HEK293 (cell line): ENCODE measurements around the gene CHRNE.

Experiments
- CTCF ChIA-PET: fragments of 350-600 bp; formaldehyde crosslinking; extraction: SDS; loops from one replicate; lab custom pipeline; 2021; ENCODE audit warnings: antibody characterized with exemption; lab: Yijun Ruan, JAX
- POLR2A ChIA-PET: fragments of 300-600 bp; formaldehyde crosslinking; extraction: SDS; loops from one replicate; lab custom pipeline; 2020; ENCODE audit warnings: antibody characterized with exemption, inconsistent platforms; lab: Yijun Ruan, JAX
- H3K27ac ChIP-seq: fragments of 200-500 bp; sonication (Bioruptor generic); 2 replicates; pipeline ENCODE4 v1.5.1; 2014; ENCODE audit warnings: low read depth, low read length, control low read depth, inconsistent platforms; ENCODE audit errors: extremely low read depth
- H3K36me3 ChIP-seq, 2 experiments: fragments of 200-500 bp in 1 of 2; sonication (Bioruptor generic) in 1 of 2; 1 replicate in 1 of 2; 2 replicates in 1 of 2; pipeline ENCODE4 v1.5.1; 2014 to 2017; ENCODE audit warnings: inconsistent platforms in 2 of 2, low read length in 2 of 2; ENCODE audit not compliant: control insufficient read depth in 2 of 2, insufficient read depth in 1 of 2
- H3K4me1 ChIP-seq: fragments of 200-500 bp; sonication (Bioruptor generic); 2 replicates; pipeline ENCODE4 v1.5.1; 2014; ENCODE audit warnings: mild to moderate bottlenecking, low read length, inconsistent platforms; ENCODE audit not compliant: control insufficient read depth, insufficient read depth
- H3K4me3 ChIP-seq: 2 replicates; pipeline ENCODE4 v1.5.1; 2011; ENCODE audit warnings: low read depth, mild to moderate bottlenecking, control low read depth, low read length, moderate library complexity
- H3K9me3 ChIP-seq: fragments of 200-500 bp; sonication (Bioruptor generic); 2 replicates; pipeline ENCODE4 v1.5.1; 2014; ENCODE audit warnings: low read depth, low read length, inconsistent platforms; ENCODE audit not compliant: control insufficient read depth, insufficient read depth
- EGR2 ChIP-seq: fragments of 450-650 bp; formaldehyde crosslinking; IDR thresholded peaks from 2 replicates; pipeline ENCODE4 v1.5.1; 2016; ENCODE audit warnings: low read depth, missing biosample characterization, missing genetic modification characterization
- GLI4 ChIP-seq: fragments of 450-650 bp; formaldehyde crosslinking; IDR thresholded peaks from 2 replicates; pipeline ENCODE4 v1.5.1; 2016; ENCODE audit warnings: missing biosample characterization, missing genetic modification characterization
- MEIS1 ChIP-seq: sonication (generic); formaldehyde crosslinking; IDR thresholded peaks from 2 replicates; pipeline ENCODE4 v1.8.1; 2022; ENCODE audit warnings: missing genetic modification reagents, mild to moderate bottlenecking, borderline replicate concordance
- PRDM4 ChIP-seq: fragments of 450-650 bp; formaldehyde crosslinking; IDR thresholded peaks from 2 replicates; pipeline ENCODE4 v1.5.1; 2017; ENCODE audit warnings: missing biosample characterization, missing genetic modification characterization
- PRDM6 ChIP-seq: fragments of 450-650 bp; formaldehyde crosslinking; IDR thresholded peaks from 2 replicates; pipeline ENCODE4 v1.5.1; 2017; ENCODE audit warnings: missing biosample characterization, missing genetic modification characterization
- ZBTB17 ChIP-seq: fragments of 450-650 bp; formaldehyde crosslinking; IDR thresholded peaks from 2 replicates; pipeline ENCODE4 v1.5.1; 2016; ENCODE audit warnings: missing biosample characterization, missing genetic modification characterization
- ZBTB49 ChIP-seq: fragments of 450-650 bp; formaldehyde crosslinking; IDR thresholded peaks from 2 replicates; pipeline ENCODE4 v1.5.1; 2016; ENCODE audit warnings: missing biosample characterization, missing genetic modification characterization, low read depth
- ZBTB6 ChIP-seq: fragments of 450-650 bp; formaldehyde crosslinking; IDR thresholded peaks from 2 replicates; pipeline ENCODE4 v1.5.1; 2017; ENCODE audit warnings: missing biosample characterization, missing genetic modification characterization
- ZBTB7A ChIP-seq: fragments of 450-650 bp; formaldehyde crosslinking; IDR thresholded peaks from 2 replicates; pipeline ENCODE4 v1.5.1; 2016; ENCODE audit warnings: low read depth, missing biosample characterization, missing genetic modification characterization
- ZFP41 ChIP-seq: fragments of 450-650 bp; formaldehyde crosslinking; IDR thresholded peaks from 2 replicates; pipeline ENCODE4 v1.5.1; 2016; ENCODE audit warnings: missing biosample characterization, missing genetic modification characterization, borderline replicate concordance
- ZFP69B ChIP-seq: fragments of 450-650 bp; formaldehyde crosslinking; IDR thresholded peaks from 2 replicates; pipeline ENCODE4 v1.5.1; 2016; ENCODE audit warnings: missing biosample characterization, missing genetic modification characterization
- ZIC2 ChIP-seq: fragments of 450-650 bp; formaldehyde crosslinking; IDR thresholded peaks from 2 replicates; pipeline ENCODE4 v1.5.1; 2016; ENCODE audit warnings: missing biosample characterization, missing genetic modification characterization
- ZNF10 ChIP-seq: fragments of 450-650 bp; formaldehyde crosslinking; IDR thresholded peaks from 2 replicates; pipeline ENCODE4 v1.5.1; 2017; ENCODE audit warnings: missing biosample characterization, missing genetic modification characterization
- ZNF112 ChIP-seq: fragments of 450-650 bp; formaldehyde crosslinking; IDR thresholded peaks from 2 replicates; pipeline ENCODE4 v1.5.0; 2017; ENCODE audit warnings: missing biosample characterization, missing genetic modification characterization
- ZNF114 ChIP-seq: fragments of 450-650 bp; formaldehyde crosslinking; IDR thresholded peaks from 2 replicates; pipeline ENCODE4 v1.5.0; 2017; ENCODE audit warnings: missing biosample characterization, missing genetic modification characterization
- ZNF140 ChIP-seq: fragments of 450-650 bp; formaldehyde crosslinking; IDR thresholded peaks from 2 replicates; pipeline ENCODE4 v1.5.1; 2016; ENCODE audit warnings: missing biosample characterization, missing genetic modification characterization
- ZNF175 ChIP-seq: fragments of 450-650 bp; formaldehyde crosslinking; IDR thresholded peaks from 2 replicates; pipeline ENCODE4 v1.5.1; 2016; ENCODE audit warnings: missing biosample characterization, missing genetic modification characterization
- ZNF19 ChIP-seq: fragments of 450-650 bp; formaldehyde crosslinking; IDR thresholded peaks from 2 replicates; pipeline ENCODE4; 2016; ENCODE audit warnings: missing biosample characterization, missing genetic modification characterization, low read depth
- ZNF248 ChIP-seq: fragments of 450-650 bp; formaldehyde crosslinking; IDR thresholded peaks from 2 replicates; pipeline ENCODE4 v1.5.1; 2017; ENCODE audit warnings: missing biosample characterization, missing genetic modification characterization
- ZNF292 ChIP-seq: fragments of 450-650 bp; formaldehyde crosslinking; IDR thresholded peaks from 2 replicates; pipeline ENCODE4 v1.5.1; 2016; ENCODE audit warnings: low read depth, missing biosample characterization, missing genetic modification characterization, borderline replicate concordance
- ZNF302 ChIP-seq: fragments of 450-650 bp; formaldehyde crosslinking; IDR thresholded peaks from 2 replicates; pipeline ENCODE4 v1.5.1; 2016; ENCODE audit warnings: missing biosample characterization, missing genetic modification characterization, low read depth
- ZNF391 ChIP-seq: fragments of 450-650 bp; formaldehyde crosslinking; IDR thresholded peaks from 2 replicates; pipeline ENCODE4 v1.5.1; 2016; ENCODE audit warnings: low read depth, missing biosample characterization, missing genetic modification characterization, borderline replicate concordance
- ZNF433 ChIP-seq: fragments of 450-650 bp; formaldehyde crosslinking; IDR thresholded peaks from 2 replicates; pipeline ENCODE4 v1.5.1; 2016; ENCODE audit warnings: missing biosample characterization, missing genetic modification characterization, low read depth
- ZNF48 ChIP-seq: fragments of 450-650 bp; formaldehyde crosslinking; IDR thresholded peaks from 2 replicates; pipeline ENCODE4 v1.5.1; 2016; ENCODE audit warnings: missing biosample characterization, missing genetic modification characterization
- ZNF610 ChIP-seq: fragments of 450-650 bp; formaldehyde crosslinking; IDR thresholded peaks from 2 replicates; pipeline ENCODE4 v1.5.1; 2016; ENCODE audit warnings: missing biosample characterization, missing genetic modification characterization, borderline replicate concordance
- ZNF777 ChIP-seq: fragments of 450-650 bp; formaldehyde crosslinking; IDR thresholded peaks from 2 replicates; pipeline ENCODE4 v1.5.1; 2017; ENCODE audit warnings: missing biosample characterization, missing genetic modification characterization, borderline replicate concordance
- TF ChIP-seq, protein P1 (sequence below): fragments of 450-650 bp; formaldehyde crosslinking; IDR thresholded peaks from 2 replicates; pipeline ENCODE4 v1.5.0; 2017; ENCODE audit warnings: missing biosample characterization, missing genetic modification characterization, borderline replicate concordance

The CHRNE gene

GRCh38 chr17:4861052-4861451 is 41.8 kb downstream of the CHRNE start:
- peaks cover 0 to 21% of the 10 kb centered on the region in 2 experiments; a peak in 2 of 3 replicates for H3K36me3 ChIP-seq
- ChIA-PET CTCF (interaction anchor here (0.7 to 1.5 kb wide), 2 partner anchors 20 to 151 kb away, joined by 4 to 6 read pairs; partner anchors contain the start of gene ARRB2), POLR2A (interaction anchor here (1.2 kb wide), 1 partner anchor 150 kb away, joined by 3 read pairs; no protein-coding TSS in a partner anchor)
- H3K9me3 ChIP-seq: no peaks in the 10 kb centered on the region
- H3K4me3 ChIP-seq: no peak overlapping the region
- H3K4me1 ChIP-seq: no peaks in the 10 kb centered on the region; the same call in 1 of the 2 replicates
- H3K27ac ChIP-seq: no peak overlapping the region
- TF ChIP-seq ZNF19 (tag by site-specific recombination) (no peak), ZNF248 (tag by site-specific recombination) (no peak), ZFP41 (no peak), EGR2 (tag by site-specific recombination) (no peak), ZNF48 (no peak), ZNF433 (tag by site-specific recombination) (no peak), ZNF10 (no peak), ZNF114 (tag by site-specific recombination) (no peak), ZBTB7A (tag by site-specific recombination) (no peak), ZNF175 (tag by site-specific recombination) (no peak), ZNF777 (tag by site-specific recombination) (no peak), ZNF391 (tag by site-specific recombination) (no peak), ZNF610 (tag by site-specific recombination) (no peak), ZBTB17 (tag by site-specific recombination) (no peak), ZBTB6 (tag by site-specific recombination) (no peak), ZNF140 (tag by site-specific recombination) (no peak), PRDM6 (tag by site-specific recombination) (no peak), ZIC2 (no peak), PRDM4 (no peak)

GRCh38 chr17:4860651-4861050 is 42.2 kb downstream of the CHRNE start:
- Histone ChIP-seq H3K4me1 (no peaks in the 10 kb centered on the region; the same call in 1 of the 2 replicates), H3K4me3 (no peak overlapping the region), H3K36me3 (peaks cover 0 to 21% of the 10 kb centered on the region in 2 experiments; a peak in 2 of 3 replicates), H3K27ac (no peak overlapping the region), H3K9me3 (no peaks in the 10 kb centered on the region)
- CTCF ChIA-PET: interaction anchor here (0.6 to 1.5 kb wide), 5 partner anchors 20 to 848 kb away, joined by 3 to 6 read pairs (median 3); partner anchors contain the start of genes ARRB2 and CHRNE
- POLR2A ChIA-PET: interaction anchor here (1.2 kb wide), 1 partner anchor 150 kb away, joined by 3 read pairs; no protein-coding TSS in a partner anchor
- TF ChIP-seq, protein P1, sequence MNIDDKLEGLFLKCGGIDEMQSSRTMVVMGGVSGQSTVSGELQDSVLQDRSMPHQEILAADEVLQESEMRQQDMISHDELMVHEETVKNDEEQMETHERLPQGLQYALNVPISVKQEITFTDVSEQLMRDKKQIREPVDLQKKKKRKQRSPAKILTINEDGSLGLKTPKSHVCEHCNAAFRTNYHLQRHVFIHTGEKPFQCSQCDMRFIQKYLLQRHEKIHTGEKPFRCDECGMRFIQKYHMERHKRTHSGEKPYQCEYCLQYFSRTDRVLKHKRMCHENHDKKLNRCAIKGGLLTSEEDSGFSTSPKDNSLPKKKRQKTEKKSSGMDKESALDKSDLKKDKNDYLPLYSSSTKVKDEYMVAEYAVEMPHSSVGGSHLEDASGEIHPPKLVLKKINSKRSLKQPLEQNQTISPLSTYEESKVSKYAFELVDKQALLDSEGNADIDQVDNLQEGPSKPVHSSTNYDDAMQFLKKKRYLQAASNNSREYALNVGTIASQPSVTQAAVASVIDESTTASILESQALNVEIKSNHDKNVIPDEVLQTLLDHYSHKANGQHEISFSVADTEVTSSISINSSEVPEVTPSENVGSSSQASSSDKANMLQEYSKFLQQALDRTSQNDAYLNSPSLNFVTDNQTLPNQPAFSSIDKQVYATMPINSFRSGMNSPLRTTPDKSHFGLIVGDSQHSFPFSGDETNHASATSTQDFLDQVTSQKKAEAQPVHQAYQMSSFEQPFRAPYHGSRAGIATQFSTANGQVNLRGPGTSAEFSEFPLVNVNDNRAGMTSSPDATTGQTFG (tag by site-specific recombination): no peak
- TF ChIP-seq GLI4 (tag by site-specific recombination): no peak
- TF ChIP-seq ZNF112 (tag by site-specific recombination): no peak
- no peak for TF ChIP-seq ZNF302 (tag by site-specific recombination)
- TF ChIP-seq ZBTB49 (tag by site-specific recombination): no peak
- no peak for TF ChIP-seq ZNF292 (tag by site-specific recombination)
- TF ChIP-seq ZFP69B (tag by site-specific recombination): no peak
- TF ChIP-seq MEIS1 (CRISPR knock-in tag): no peak
